Measurements from ENCODE around the gene RBM22.

- TF ChIP-seq POLR2AphosphoS5 (IDR thresholded peaks at IDR 0.05; ENCODE audit: low read depth, low read length) (no peak), SIN3A (IDR thresholded peaks at IDR 0.05; ENCODE audit: borderline replicate concordance, insufficient read depth, low read length) (no peak), FOXP2 (optimal IDR thresholded peaks at IDR 0.05; ENCODE audit: borderline replicate concordance, extremely low read depth, extremely low read length, insufficient read depth) (no peak), REST (IDR thresholded peaks at IDR 0.05; ENCODE audit: insufficient read depth in 1 of 2, low read depth in 2 of 2, low read length in 2 of 2) (no peak), TAF1 (IDR thresholded peaks at IDR 0.05; ENCODE audit: borderline replicate concordance, insufficient read depth, low read length) (no peak)
Observed at GRCh38 chr5:150641824-150642566, 58.9 kb downstream of the RBM22 start.

All from PFSK-1 (cell line).